Islet precursor cell (in vitro differentiated cells): ENCODE results near the gene ANKRD10.
"Not testable (repeated sequence)": the region's sequence is repeated elsewhere in the genome, so short reads cannot be mapped to it uniquely, and the experiment has no call there.

Source experiments
- DNase-seq: peaks from one replicate; pipeline ENCODE4 v3.0.0-alpha.2; 2018

Gene ANKRD10

DNA sequence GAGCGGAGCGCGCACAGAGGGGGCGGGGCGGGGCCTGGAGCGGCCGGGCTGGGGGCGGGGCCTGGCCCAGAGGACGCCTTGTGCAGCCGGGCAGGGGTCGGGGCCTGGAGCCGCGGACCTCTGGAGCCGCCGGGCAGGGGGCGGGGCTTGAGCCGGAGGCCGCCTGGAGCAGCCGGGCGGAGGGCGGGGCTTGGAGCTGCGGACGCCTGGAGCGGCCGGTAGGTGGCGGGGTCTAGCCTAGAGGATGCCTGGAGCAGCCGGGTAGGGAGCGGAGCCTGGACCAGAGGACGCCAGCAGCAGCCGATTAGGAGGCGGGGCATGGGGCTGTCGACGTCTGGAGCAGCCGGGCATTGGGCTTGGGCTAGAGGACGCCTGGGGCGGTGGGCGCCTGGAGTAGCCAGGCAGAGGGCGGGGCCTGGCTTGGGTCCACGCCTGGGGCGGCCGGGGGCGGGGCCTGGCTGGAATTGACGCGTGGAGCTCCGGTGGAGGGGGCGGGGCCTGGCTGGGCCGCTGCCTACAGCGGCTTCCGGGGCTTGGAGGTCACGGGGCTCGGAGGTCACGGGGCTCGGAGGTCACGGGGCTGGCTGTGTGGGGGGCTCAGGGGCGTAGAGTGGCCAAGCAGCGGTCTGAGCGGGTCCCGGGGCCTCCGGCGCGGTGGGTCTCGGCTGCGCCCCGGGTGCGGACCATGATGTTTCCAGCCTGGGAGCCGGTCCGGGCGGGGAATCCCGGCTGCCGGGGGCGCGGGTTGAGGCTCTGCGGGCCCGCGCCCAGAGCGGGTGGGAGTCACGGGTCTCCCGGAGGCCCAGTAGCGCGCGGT lies at the start of gene ANKRD10:
Gene ANKRD10, minus strand, starts transcription at position 13 of the 817 bp plus-strand sequence. CDS start 135 bp downstream, outside the sequence.
- DNase-seq = peak; percentile 100

DNA sequence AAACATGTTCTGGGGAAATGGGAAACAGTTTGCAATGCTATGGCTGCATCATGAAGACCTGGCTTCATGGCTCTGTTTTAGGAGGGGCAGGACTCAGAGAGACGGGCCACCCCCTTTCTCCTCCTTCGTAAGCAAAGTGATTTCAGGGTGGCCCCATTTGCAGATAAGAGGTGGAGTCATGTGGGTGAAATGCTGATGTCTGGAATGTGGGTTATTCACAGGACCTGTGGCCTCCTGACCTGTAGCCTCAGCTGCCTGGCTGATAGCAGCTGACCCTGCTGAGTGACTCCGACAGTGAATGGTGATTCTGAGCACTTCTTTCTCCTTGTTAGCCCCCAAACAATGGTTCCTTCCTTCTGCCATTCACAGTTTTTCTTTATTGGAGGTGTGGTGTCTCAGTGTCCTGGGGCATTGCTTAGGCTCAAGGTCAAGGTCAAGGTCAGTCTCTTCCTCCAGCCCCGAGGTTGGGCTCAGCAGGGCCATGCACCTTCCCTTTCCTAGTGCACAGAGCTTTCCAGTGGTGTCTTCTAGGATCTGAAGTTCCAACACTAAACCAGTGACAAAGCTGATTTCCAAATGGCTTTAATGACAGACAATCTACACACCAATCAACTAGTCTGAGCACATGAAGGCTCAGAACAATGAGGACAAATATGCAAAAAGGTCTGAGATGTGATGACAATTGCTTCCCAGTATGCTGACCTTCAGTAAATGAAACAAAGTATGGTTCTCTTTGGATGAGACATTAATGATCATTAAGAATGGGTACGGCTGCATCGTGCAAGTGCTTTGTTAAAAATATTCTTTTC lies 49.6 kb upstream of the ANKRD10 start:
- no peak for DNase-seq

DNA sequence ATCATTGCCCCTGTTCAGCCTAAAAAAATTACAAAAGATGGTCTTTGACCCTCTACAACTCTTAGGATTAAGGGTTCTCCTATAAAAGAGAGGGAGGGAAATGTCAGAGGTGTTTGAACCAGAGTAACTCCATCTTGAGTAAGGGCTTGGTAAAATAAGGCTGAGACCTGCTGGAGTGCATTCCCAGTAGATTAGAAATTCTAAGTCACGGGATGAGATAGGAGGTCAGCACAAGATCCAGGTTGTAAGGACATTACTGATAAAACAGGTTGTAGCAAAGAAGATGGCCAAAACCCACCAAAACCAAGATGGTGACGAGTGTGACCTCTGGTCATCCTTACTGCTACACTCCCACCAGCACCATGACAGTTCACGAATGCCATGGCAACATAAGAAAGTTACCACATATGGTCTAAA lies 48.7 kb upstream of the ANKRD10 start:
- no peak for DNase-seq

DNA sequence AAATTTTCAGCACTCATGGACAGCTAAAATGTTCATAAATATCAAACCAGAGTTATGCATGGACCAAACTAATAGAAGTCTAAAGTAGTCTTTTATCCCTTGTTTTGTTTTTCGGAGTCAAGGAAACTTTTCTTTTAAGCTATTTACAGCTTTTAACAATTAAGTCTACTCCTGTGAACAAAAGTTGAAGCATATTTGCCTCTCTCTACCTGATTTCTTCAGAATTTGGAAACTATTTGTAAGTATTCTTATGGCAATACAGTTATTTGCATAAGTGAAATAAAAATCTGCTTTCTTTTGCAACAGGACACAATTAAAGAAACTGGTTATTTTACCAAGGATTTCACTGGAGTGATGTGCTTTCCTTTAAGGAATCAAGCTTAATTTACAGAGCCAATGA lies 47.1 kb upstream of the ANKRD10 start:
- DNase-seq = no peak

DNA sequence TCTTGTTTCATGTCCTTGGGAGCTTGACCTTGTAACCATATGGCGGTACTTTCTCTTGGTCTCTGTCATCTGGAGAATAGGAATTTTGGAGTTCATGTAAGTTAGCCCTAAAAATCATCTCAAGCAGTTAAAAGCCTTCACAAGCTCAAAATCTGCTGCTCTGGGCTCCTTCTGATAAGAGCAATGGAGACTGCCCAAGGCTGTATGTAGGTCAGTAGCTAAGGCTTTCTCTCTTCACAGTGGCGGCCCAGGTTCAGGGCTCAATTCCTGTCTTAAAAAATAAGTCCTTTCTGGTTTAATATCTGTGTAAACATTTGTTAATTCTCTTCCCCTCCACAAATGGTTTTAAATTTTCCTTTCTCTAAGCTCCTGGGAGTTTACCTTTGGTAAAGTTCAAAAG lies 45.3 kb upstream of the ANKRD10 start:
- DNase-seq = no peak

DNA sequence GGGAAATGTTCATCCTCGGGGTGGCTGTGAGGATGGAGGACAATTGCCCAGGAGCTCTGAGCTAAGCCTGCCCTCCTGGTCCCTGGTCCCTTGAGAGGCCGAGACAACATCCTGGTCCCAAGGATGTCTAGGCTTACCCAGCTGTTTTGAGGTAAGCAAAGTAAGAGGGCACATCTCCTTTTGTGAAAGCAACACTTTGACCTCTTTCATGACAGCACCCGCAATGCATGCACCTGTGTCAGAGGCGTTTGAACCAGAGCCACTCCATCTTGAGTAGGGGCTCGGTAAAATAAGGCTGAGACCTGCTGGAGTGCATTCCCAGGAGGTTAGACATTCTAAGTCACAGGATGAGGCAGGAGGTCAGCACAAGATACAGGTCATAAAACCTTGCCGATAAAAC lies 43.1 kb upstream of the ANKRD10 start:
- DNase-seq = no peak

DNA sequence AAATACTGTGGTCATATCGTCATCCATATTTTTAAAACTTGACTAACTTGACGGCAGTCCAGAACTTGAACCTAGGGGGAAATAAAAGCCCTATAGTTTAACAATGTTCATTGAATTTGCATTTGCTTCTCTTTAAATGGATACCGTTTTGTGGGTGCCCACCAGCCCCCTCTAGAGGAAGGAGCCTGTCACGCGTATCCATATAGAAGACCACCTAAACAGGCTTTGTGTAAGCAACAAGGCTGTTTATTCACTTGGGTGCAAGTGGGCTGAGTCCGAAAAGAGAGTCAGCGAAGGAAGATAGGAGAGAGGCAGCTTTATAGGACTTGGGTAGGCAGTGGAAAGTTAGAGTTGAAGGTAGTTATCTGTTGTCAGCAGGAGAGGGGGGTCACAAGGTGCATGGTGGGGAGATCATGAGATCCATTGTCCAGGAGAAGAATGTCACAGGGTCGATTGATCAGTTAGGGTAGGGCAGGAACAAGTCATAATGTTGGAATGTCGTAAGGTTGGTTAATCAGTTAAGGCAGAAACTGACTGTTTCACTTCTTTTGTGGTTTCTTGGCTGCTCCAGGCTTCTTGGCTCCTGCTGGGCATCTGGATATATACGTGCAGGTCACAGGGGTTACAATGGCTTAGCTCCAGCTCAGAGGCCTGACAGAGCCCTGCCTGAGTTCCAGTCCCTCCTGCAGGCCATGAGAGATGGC lies 42.5 kb upstream of the ANKRD10 start:
- peak; percentile 70 for DNase-seq

DNA sequence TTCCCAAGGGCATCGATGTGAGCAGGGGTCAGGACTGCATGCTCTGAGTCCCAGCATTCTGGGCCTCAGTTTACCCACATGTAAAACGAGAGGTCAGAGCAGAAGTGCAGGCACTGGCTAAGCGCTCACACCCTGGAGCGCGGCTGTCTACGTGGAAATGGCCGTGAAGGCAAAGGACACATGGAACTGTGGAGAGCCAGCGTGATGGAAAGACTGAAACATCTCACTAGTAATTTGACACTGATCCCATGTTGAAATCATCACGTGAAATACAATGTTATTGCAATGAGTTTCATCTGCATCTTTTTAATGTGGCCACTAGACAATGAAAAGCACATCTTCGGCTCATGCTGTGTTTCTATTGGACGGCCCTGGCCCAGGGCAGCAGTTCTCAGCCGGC lies 41.3 kb upstream of the ANKRD10 start:
- DNase-seq = not testable (repeated sequence)

DNA sequence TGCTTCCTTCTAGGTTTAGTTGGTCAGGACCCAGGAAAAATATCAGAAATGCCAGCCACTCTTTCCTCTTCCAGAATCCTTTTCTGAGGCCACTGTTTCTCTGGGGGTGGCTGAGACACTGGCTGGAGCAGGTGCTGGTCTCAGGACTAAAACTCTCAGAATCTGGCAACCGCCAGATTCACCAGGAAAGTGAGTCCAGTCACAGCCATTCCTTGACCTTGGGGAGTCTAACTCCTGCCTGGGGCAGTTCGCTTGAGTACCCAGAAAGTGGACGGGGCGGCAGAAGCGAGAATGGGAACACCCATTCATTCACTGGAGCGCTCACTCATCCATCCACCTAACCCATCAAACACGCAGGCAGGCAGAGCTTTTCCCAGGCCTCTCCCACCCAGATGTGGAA lies 40.7 kb upstream of the ANKRD10 start:
- DNase-seq = not testable (repeated sequence)

DNA sequence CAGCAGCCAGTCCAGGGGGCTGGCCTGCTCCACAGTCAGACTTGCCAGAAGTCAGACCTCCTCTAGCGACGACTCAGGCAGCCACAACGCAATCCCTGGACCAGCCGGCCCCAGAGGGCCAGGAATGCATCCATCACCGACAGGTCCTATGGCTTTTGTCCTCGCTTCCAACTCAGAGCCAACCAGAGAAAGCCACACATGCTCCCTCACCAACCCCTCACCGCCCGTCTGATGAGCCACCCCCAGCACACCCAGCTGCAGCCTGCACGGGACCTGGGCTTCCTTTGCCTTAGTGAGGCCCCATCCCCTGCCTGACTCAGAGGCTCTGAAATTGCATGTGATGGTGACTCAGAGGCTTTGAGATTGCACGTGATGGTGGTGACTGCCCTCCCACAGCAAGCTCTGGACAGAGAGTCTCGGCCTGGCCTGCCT lies 40.2 kb upstream of the ANKRD10 start:
- DNase-seq = peak; percentile 98

DNA sequence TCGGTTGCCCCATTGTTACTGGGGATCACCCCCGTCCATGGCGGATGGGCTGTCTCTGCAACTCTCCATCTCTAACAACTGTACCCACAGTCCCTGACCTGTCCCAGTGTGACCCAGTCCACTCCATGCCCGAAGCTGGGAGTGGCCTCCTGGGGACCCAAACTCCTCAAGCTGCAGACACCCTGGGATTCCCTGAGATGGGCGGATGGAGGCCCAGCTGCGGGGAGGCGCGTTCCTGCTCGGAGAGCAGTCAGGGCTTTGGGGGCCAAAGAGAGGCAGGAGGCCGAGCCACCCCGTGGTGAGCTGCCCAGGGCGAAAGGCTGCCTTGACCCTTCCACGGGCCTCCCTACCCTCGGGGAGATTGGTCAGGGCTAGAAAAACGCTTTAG lies 39.7 kb upstream of the ANKRD10 start:
- not testable (repeated sequence) for DNase-seq

DNA sequence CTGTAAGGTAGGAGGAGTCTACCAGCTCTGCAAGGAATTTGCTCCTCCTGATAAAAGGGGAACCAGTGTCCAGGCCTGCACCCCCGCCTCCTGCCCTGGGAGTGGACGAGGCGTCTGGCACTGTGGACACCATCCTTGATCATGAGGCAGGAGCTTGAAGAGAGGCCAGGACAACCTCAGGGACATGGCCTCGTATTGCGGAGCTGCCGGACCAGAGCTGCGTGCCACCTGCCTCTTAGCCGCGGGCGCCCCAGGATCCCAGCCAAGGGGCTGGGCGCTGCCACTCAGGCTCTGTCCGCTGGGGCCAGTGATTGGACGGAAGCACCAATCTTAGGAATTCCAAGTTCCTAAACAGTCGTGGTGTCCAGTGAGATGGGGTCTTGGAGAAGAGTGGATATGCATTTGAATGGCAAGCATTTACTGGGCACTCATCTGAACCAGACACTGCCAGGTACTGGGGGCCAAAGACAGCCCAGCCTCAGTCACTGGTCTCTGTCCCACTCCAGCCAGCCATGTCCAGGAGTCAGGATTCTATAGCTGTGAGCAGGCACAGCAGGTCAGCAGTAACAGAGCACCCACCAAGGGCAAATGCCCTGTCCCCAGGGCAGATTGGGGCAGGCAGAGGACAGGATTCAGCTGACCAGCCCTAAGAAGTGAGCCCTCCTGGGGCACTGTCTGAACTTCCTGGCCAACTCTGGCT lies 39.1 kb upstream of the ANKRD10 start:
- DNase-seq = no peak

DNA sequence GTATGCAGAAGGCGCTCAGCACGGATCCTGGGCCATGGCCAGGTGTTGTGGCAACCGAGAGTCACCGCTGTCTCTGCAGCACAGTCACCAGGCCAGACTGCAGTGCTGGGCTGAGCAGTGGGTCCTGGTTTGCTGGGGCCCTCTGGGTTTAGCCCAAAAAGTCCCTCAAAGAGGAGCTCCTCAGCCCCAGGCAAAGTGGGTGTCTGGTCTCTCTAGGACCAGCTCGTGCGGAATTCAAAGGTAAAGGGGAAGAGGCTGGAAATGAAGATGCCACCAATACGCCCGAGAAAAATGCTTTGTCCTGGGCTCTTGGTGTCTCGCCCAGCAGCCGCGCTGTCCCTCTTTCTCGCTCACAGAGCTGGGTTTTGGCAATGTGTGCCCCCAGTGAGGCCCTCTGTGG lies 38.5 kb upstream of the ANKRD10 start:
- no peak for DNase-seq

DNA sequence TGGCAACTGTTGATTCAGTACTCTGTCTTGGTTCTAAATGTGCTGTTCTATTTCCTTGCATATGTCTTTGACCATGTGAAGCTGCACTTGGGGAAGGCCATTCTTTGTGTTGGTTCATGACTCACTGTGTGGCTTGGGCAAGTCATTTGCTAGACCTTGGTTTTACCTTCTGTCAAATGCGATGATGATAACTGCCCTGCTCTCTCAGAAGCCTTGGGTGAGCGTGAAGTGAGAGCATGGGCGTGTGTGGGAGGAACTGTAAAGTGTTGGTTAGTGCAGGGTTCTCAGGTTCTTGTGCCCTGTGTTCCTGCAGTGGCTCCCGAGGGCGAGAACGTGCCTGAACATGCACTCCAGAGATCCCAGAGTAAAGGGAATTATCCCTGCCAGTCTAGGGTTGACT lies 37.3 kb upstream of the ANKRD10 start:
- not testable (repeated sequence) for DNase-seq

DNA sequence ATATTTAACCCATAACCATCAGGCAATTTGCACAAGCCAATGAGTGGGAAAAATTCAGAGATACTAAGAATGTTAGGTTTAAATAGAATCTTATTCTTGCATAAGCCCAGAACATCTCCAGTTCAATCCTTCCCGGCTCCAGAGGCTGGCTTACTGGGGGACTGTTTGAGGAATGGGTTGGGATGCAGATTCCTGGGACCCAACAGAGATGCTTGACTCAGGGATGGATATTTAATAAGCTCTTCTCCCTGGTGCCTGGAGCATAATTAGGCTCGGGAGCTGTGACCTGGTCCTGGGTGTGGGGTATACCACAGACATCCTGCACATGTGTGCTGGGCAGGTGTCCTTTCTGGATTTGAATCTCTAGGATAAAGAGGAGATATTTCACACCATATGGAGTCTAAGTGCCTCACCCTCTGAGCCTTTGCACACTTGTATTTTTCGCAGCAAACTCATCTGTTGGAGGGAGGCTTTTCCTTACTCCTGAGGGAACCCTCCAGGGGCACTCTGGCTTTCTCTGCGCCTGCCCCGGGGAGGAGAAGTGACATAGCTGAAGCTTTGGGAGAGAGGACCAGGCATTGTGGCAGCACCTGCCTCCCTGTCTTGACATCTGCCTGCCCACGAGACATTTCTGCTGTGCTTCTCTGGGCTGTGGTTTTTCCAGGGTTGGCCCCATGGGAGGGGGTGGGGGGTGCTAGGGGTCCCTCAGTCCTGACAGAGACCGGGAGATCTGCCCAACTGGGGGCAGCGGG lies 36.1 kb upstream of the ANKRD10 start:
- DNase-seq = no peak

DNA sequence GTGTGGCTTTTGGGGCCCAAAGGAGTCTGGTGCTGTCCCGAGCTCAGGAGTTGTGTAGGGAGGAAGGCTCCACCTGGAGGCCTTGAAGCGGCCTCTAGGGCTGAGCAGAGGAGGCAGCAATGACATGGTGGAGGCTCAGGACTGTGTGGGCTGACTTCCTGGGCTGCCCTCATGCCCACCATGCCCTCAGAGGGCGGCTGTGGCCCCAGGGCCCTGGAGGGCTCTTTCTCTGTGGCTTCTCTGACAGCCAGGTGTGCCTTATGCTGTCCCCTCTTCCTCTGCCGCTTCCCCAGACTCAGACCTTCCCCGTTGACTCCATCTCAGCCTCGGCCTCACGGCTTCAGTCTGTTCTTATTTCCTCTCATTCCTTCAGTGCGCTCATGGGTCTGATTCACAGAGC lies 35.5 kb upstream of the ANKRD10 start:
- DNase-seq = no peak

DNA sequence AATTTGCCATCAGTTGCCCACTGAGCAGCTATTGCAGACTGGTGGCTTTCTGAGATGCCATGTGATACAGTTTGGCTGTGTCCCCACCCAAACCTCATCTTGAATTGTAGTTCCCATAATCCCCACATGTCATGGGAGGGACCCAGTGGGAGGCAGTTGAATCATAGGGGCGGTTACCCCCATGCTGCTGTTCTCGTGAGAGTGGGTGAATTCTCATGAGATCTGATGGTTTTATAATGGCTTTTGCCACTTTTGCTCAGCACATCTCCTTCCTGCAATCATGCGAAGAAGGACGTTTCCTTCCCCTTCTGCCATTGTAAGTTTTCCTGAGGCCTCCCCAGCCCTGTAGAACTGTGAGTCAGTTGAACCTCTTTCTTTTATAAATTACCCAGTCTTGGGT lies 34.8 kb upstream of the ANKRD10 start:
- DNase-seq = no peak

DNA sequence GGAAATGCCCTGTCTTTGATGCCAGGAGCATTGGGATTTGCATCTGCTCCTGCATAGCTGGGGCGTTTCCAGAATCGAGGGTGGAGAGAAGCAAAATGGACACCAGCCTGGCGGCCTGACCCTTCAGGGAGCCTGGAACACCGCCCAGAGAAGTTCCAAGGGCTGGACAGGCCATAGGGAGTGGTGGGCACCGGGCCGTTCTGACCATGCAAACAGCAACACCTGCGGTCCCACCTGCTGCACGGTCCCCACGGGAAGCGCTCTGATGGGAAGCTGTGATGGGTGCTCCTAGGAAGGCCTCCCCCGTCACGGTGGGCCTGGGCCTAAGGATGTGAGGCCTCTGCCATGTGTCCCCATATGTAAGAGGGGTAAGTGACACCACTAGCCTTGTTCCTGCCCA lies 34.2 kb upstream of the ANKRD10 start:
- no peak for DNase-seq

DNA sequence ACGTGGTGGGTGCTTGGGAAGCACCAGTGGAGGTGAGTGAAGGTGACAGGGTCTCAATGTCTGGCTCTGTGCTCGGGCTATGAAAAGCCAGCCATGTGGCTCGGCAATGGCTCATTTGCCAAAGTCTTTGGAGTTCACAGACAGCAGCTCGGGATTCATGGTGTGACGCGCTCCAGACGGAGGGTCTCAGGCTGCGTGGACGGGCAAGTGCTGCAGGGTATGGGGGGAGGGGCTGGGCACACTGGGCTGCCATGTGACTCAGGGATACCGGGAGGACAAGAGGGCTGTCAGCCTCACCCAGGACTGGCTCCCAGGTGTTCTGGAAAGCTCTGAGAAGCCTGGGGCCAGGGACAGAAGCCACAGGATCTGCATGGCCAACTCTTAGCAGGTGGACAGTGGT lies 32.5 kb upstream of the ANKRD10 start:
- DNase-seq = not testable (repeated sequence)

DNA sequence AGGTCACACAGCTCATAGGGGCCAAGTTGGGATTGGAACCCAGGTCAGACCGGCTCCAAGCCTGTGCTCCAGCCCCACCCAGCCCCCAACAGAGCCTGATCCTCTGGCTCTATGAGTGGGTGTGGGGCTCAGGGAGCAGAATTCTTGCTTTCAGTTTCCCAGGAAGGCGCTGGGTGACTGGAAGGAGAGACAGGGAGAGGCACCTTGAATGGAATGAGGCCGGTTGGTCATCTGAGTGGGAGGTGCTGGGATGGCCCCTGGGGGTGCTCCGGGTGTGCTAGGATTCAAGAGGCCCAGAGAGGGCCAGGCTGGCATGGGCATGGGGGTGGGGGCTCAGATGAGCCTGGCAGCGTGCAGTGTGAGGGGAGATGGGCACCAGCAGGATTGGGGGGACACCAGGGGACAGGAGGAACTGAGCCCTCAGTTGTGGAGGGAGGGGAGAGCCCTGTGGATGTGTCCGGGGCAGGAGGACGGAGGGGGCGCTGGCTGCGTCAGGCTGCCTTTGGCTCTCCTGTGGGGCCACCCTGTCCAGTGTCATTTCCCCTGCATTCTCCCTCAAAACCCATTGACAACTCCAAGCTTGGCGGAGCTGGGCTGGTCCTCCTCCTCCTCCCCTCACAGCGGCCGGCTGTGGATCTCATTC lies 31.2 kb upstream of the ANKRD10 start:
- no peak for DNase-seq
